Measurements from ENCODE around the gene SLC35F1. TPM values are rescaled to one million over a fixed set of nuclear protein-coding genes. Genes with fewer than 3 reads are reported as not detected.
"Not testable (repeated sequence)": the region's sequence is repeated elsewhere in the genome, so short reads cannot be mapped to it uniquely, and the experiment has no call there.

SLC35F1 gene
- total RNA-seq (2014; rRNA removed; shearing (Covaris generic)): 0.17 TPM in 1 of 2 replicates, not detected in the other
- not detected in 2 replicates for polyA plus RNA-seq (2014; cell fraction: nucleus; rRNA removed)

DNA sequence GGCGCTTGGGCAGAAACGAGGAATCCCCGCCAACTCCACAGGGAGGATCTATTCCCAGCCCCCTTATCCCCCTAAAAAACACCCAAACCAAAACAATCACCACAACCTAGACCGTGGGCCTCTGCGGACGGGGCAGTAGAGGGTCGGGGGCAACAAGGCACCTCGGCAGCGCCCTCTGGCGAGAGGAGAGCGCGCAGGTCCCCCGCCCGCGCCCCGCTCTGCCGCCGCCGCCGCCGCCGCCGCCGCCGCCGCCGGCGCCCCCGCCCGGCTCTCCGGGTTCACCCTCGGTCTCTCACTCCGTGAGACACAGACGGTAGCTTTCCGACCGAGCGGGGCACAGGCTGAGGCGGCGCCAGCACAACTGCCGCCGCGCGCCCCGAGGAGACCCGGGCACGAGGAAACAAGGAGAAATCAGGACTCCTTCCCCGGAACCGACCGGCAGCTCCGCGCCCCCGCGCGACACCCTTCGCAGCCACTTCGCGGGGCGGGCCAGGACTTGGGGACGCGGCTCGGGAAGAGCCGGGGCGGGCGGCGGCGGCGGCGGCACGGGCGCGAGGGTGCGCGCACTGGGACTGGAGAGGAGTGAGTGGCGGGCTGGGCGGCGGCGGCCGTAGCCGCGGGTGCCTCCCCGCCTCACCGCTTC lies at the start of gene SLC35F1:
TSS of gene SLC35F1 (plus strand) at position 307 of the 643 bp plus-strand sequence.
- DNase-seq (ENCODE audit: extremely low read depth, low read depth): peak; percentile 7

DNA sequence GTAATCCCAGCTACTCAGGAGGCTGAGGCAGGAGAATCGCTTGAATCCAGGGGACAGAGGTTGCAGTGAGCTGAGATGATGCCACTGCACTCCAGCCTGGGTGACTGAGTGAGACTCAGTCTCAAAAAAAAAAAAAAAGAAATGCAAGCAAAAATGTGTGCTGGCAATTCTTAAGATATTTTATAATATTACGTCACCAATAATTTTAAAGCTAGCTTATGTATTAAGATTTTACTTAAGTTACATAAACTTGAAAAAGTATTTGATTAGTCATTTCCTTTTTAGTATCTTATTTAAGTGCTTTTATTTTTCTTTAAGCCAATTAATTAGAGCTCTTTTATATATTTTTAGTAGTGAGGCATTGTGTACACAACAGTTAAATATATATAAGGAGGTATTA lies 48.5 kb upstream of the SLC35F1 start:
- DNase-seq (ENCODE audit: extremely low read depth, low read depth): not testable (repeated sequence)

DNA sequence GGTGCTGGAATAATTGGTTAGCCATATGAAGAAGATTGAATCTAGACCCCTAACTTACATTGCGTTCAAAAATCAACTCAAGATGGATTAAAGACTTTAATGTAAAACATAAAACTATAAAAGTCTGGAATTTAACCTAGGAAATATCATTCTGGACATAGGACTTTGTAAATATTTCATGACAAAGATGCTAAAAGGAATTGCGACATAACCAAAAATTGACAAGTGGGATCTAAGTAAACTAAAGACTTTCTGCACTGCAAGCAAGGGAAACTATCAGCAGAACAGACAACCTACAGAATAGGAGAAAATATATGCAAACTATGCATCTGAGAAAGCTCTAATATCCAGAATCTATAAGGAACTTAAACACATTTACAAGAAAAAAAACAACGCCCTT lies 45.5 kb upstream of the SLC35F1 start:
- DNase-seq (ENCODE audit: extremely low read depth, low read depth): no peak

DNA sequence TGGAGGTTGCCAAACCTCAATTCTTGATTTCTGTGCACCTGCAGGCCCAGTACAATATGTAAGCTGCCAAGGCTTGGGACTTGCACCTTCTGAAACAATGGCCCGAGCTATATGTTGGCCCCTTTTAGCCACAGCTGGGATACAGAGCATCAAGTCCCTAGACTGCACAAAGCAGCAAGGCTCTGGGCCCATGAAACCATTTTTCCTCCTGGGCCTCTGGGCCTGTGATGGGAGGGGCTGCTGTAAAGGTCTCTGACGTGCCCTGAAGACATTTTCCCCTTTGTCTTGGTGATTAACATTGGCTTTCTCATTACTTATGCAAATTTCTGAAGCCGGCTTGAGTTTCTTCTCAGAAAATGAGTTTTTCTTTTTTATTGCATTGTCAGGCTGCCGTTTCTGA lies 40.5 kb upstream of the SLC35F1 start:
- DNase-seq (ENCODE audit: extremely low read depth, low read depth): no peak

DNA sequence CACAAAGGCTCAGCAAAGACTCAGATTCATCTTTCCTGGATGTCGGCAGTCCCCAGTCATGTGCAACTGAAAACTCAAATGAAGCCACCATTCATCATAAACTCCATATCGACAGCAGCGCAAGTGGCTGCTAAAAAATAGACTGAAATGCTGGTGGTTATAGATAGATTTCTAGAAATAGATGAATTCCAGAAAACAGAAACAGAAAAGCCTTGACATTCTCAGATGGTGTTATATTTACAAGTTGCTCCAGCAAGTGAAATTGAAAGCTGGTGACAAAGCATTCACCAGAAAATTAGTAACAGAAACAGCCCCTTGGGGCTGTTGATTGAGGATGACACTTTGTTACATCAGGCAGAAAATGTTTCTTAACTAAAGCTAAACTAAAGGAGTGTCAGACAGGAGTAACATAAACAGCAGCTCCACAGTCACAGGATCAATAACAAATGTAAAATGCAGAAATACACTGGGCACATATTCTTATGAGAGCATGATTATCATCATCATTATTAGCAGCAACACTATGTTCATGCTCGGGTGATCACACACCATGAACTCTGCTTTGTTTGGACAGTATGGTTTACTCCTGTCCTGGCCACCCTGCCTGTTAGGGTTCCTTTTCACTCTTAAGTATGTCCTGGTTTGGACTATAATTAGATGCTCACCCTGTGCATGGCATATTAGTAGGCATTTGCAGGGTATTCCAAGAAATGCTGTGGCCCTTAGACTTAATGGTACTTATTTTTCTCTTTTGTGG lies 36.4 kb upstream of the SLC35F1 start:
- no peak for DNase-seq (ENCODE audit: extremely low read depth, low read depth)

DNA sequence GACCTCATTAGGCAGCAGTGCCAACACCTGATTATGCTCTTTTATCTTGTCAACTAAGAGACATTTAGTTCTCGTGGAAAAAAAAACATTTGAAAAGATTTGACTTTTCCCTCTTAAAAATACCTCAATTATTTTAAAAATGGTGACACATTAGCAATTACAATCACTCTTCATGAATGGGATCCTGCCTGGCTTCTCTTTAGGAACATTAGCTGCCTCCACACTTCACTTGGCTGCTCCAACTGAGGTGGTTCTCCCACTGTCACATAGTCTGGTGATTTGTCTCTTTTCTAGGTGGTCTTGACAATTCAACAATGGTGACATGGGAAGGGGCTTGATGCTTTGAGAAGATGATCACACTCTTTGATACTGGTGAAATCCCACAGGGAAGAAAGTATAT lies 26.2 kb upstream of the SLC35F1 start:
- no peak for DNase-seq (ENCODE audit: extremely low read depth, low read depth)

DNA sequence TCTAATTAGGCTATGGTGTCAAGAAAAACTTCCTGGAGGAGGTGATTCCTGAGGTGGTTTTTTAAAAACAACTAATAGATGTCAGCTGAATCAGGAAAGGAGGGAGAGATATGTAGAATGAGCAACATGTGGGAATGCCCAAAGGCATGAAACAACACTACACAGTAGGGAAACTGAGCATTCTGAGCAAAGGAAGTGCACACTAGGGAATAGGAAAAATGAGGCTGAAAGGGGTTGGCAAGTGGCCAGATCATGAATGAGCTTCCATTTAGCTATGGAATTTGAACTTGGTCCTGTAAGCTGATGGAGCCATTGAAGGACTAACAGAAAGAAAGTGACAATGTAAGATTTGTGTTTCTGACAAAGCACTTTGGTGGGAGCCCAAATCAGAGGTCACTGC lies 16.9 kb upstream of the SLC35F1 start:
- no peak for DNase-seq (ENCODE audit: extremely low read depth, low read depth)

DNA sequence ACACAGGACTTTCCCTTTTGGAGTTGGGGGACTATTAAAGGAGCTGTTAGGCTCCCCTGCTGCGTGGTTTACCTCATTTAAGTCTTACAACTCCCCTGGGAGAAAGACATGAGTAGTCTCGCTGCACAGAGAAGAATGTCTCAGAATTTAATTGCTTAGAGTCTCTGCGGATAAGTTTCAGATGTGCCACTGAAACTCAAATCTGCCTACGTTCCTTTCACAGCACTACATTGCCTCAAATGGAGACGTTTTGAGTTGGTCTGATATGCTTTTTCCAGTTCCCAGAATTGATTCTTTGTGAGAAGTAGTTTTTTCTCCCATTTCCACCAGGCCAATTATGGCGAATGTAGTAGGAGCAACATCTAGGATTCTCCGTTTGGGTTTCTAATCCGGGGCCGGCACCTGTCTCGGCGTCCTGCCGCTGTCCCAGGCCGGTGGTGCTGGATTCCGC lies 532 bp upstream of the SLC35F1 start:
- no peak for DNase-seq (ENCODE audit: extremely low read depth, low read depth)

DNA sequence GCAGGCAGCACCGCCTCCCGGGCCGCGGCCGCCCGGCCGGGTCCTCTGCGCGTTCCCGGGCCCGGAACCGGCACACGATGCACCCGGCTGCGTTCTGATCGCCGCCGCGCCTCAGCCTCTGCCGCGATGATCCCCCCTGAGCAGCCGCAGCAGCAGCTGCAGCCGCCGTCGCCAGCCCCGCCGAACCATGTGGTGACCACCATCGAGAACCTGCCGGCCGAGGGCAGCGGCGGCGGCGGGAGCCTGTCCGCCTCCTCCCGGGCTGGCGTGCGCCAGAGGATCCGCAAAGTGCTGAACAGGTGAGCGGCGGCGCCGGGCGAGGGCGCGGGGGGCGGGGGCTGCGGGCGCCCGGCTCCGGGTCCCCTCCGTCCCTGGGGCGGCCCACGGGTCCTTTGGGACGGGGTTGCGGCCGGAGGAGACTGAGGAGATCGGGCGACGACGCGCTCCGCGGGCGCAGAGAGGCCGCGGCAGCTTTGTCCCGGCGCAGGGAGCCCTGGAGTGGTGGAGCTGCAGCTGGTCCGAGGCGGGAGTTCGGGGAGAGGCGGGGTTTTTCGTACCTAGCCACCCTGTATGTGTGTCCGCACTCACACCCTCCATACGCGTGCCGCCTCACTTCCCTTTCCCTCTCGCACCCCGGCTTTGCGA lies 659 bp downstream of the SLC35F1 start:
- no peak for DNase-seq (ENCODE audit: extremely low read depth, low read depth)

DNA sequence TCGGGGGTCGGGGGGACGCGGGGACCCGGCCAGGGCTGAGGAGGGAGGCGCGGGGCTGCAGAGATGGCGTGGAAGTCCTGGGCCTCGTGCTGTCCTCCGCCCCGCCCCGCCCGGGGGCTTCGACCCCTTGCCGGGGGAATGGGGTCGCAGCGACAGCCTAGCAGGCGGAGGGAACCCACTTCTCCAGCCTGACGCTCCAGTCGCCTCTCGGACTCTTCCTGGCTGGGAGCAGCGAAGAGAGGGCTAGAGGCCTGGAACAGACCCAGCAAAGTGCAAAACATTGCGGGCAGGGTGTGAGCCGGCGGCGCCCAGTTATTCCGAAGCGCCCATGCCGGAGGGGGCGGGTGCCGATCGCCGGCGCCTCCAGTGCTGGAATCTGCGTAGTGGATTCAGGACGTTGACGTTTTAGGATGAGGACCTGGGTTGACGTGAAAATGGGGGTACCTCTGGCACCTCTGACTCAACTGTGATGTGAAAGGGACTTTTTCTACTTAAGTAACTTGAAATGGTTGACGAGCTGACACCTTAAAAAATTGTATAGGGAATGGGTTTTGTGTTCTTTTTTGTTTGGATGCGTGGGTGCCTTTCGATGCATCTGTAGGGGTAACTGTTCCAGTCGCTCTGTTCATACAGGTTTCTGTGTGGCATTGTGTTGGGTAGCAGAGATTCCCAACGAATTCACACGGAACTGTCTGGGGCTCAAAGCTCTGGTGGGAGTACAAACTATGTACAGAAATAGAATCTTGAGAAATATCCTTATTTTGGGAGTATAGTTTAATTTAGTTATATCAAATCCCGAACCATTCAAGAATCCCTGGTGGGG lies 1.4 kb downstream of the SLC35F1 start:
- no peak for DNase-seq (ENCODE audit: extremely low read depth, low read depth)

DNA sequence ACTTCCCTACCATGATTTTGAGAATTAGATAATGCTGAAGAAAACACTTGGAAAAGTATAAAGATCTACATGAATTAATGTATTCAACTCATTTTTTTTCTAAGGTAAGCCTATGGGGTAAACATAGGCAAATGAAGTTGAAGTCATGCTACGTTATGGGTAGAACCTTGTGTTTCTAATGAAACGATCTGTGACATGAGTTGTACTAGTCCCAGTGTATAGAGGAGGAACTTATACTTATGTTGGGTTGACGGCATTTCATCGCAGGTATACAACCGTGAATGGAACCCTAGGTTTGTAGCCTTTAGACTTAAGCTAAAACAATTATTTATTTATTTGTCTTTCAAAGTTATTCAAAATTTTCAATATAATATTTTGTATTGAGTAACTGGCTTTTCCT lies 2.6 kb downstream of the SLC35F1 start:
- DNase-seq (ENCODE audit: extremely low read depth, low read depth): no peak

DNA sequence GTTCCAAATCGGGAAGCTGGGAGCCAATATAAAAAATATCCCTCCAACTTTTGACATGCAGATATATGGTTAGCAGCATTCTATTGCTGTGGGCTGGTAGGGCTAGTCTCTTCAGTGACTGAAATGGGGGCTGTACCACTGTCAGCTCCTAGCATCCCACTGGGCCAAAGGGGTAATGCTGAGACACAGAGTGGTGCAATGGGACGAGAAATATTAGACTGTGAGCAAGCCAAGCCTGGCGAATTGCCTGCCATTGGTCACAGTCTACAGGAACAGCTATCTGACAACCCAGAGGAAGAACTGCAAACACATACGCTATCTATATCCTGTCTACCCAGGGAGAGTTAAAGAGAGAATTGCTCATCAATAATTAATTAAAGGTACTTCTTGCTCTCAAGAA lies 3.5 kb downstream of the SLC35F1 start:
- no peak for DNase-seq (ENCODE audit: extremely low read depth, low read depth)

DNA sequence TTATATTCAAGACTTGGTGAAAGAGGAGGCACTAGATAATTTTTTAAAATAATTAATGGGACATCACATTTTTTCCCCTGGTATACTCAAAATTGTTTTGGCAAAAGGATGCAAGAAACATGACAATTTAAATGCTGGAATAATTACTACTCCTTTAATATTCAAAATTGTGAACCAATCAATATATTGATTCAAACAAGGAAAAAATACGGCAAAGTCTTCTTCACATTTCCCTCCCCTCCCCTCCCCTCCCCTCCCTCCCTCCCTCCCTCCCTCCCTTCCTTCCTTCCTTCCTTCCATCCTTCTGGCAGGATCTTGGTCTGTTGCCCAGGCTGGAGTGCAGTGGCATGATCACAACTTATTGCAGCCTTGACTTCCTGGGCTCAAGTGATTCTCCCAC lies 4.1 kb downstream of the SLC35F1 start:
- DNase-seq (ENCODE audit: extremely low read depth, low read depth): no peak

DNA sequence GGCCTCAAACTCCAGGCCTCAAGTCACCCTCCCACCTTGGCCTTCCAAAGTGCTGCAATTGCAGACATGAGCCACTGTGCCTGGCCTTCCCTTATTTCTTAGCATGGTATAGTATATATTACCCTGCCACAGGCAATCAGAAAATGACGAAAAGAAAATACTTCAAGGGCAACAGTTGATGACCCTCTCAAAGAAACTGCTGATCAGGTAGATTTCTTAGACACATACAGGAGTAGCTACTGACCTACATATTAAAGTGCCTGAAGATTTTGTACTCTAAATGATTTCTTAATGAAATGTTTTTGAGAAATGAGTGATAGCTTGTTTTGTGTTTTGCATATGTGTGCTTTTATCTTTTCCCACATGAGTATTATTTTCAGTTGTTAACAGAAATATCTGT lies 4.6 kb downstream of the SLC35F1 start:
- DNase-seq (ENCODE audit: extremely low read depth, low read depth): no peak

DNA sequence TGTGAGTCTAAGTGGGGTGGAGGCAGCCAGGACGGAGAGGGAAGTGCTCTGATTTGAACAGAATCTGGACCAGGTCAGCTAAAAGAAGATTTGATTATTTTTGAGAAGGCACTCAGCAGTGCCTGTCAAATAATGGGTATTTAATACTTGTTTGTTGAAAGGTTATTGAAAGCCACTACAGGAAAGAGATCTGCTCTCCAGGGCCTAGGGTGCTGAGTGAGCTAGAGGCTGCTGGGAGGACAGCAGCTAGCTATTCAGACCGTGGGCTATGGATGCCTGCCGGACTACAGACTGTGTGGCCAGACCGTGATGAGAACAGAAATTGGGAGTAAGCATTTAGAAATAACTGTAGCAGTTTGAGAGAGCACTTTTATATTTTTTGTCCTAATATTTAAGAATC lies 8.8 kb downstream of the SLC35F1 start:
- DNase-seq (ENCODE audit: extremely low read depth, low read depth): no peak

DNA sequence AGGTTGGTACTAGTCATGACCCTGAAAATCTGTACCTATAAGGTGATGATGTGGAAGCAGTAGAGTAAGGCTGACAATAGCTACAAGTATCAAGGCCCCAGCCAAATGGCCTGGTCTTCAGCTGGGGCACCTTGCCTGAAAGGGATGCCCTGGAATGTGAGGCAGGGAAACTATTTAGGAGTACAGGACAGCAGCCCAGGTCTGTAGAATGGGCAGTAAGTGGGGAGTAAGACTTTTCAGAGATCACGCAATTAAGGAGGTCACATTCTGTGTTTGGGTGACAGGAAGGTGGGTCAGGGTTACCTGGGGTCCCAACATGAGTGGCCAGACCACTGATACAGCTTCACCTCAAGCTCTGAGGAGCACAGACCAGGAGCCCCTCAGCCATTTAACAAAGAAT lies 9.4 kb downstream of the SLC35F1 start:
- no peak for DNase-seq (ENCODE audit: extremely low read depth, low read depth)

DNA sequence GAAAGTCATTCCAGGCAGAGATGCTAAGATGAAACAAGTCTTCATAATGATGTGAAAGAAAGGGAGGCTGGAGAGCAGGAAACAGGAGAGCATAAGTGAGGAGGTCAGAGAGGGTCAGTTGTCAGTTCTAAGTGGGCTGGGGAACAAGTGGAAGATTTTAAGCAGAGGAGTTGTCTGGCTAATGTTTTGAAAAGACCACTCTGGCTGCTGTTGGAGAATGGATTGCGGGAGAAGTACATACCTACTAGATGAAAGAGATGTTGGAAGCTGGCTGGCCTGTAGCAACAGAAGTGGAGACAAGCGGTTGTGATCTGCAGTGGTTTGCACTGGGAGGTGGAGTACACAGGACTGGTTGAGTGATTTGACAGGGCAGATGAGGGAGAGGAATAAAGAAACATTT lies 10.1 kb downstream of the SLC35F1 start:
- DNase-seq (ENCODE audit: extremely low read depth, low read depth): no peak

DNA sequence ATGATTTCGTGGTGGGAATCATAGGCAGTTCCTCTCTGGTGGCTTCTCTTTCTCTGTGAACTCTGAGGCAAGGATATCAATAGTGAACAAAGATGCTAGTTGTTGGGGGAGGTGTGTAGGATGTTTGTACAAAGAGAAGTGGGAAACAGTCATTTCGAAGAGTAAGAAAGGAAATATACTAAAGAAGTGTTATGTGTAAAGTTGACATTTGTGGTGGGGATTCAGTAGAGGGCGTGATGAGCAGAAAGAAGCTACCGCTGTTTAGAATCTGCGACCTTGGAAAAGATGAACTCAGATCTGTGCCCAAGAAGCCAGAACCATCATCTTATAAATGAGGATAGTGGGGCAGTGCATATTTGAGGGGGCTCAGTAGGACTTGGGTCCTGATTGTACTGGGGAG lies 11.4 kb downstream of the SLC35F1 start:
- no peak for DNase-seq (ENCODE audit: extremely low read depth, low read depth)

DNA sequence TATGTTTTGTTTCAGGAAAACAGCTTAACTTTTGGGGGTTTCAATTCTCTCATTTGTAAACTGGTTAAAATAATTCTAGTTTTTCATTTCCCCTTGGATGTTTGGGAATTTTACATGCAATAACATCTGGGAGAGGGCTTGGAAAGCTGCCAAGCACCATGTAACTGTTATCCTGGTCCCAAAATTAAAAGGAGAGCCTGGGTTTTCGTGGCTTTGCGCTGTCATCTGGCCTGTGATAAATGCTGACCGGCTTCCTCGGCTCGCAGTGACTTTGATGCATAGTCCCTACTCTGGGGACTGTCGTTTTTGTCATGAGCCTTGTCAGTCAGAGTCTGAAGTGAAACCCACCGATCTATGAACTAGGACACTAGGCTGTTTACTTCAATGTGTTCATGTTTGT lies 12.2 kb downstream of the SLC35F1 start:
- DNase-seq (ENCODE audit: extremely low read depth, low read depth): no peak

DNA sequence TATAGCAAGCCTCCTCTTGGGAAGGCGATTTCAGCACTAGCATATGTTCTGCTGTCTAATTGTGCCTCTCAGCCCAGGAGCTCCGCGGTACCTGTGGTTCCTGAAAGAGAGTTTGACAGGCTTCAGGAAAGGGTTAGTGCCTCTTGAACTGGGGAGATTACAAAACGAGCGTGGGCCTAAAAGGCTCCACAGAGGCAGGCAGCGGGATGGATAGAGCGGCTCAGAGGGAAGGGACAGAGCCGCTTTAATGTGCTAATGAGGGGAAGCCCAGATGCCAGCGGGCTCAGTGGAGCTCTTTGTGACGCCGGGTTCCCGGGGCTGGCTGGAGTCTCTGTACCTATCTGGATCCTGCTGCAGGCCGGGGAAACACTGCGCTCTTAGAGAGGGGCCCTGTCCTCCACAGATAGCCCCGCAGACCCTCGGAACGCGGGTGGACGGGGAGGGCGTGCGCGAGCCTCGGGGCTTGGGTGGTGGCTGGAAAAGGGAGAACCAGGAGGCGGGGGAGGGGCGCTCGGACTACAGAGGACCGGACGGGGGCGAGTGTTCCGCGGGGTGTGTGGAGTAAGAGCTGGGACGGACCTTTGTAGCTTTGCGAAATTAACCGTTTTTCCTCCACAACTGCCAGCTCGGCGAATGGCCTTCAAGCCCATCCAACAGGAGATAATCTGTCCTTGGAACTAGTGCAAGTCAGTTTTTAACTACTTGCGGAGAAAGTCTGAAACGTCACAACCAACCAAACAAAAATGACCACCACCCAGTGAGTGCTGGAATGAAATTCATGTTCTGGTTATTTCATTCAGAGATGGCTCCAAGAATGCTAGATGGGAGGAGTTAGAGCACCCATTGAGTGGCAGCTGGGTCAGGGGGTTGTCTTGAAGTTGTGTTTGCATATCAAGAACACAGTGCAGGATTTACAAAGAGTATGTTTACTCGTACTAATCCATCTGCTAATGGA lies 13.0 kb downstream of the SLC35F1 start:
- no peak for DNase-seq (ENCODE audit: extremely low read depth, low read depth)

Measured in NCI-H460 (cell line).